ENCODE measurements around the gene CRIP3. TPM values are rescaled to one million over a fixed set of nuclear protein-coding genes. Genes with fewer than 3 reads are reported as not detected.

The CRIP3 gene
- total and polyA plus RNA-seq, 10 donors: 6.4 to 36.5 (median 8.6) TPM

- no peak for DNase-seq
Measured at GRCh38 chr6:43311666-43312065, 3.0 kb upstream of the CRIP3 start.

GRCh38 chr6:43310624-43311023, 2.0 kb upstream of the CRIP3 start:
- Histone ChIP-seq H3K9me3 (no peaks in the 10 kb centered on the region), H3K27me3 (replicated peaks in 1 of 7) (peaks cover 0 to 23% (median 0%) of the 10 kb centered on the region in 7 donors), H3K27ac (peak overlapping the region in 4 of 8 donors; percentile 16 to 79 (median 54)), H3K36me3 (no peaks in the 10 kb centered on the region), H3K4me1 (peaks cover 0 to 80% (median 31%) of the 10 kb centered on the region in 6 donors), H3K4me3 (no peak overlapping the region)
- DNase-seq: no peak
- intact Hi-C loops (cut with DNase I; ENCODE audit: low total_unique reads): no loop called here
- TF ChIP-seq POLR2AphosphoS5 (IDR thresholded peaks at IDR 0.05): no peak
- TF ChIP-seq CTCF (IDR thresholded peaks at IDR 0.05 in 8 of 11, conservative IDR thresholded peaks at IDR 0.05 in 3 of 11): no peak
- no peak for TF ChIP-seq POLR2A (IDR thresholded peaks at IDR 0.05)

More at GRCh38 chr6:43311666-43312065, 3.0 kb upstream of the CRIP3 start:
- H3K27ac ChIP-seq: peak overlapping the region in 5 of 8 donors; percentile 16 to 79 (median 77)
- no peaks in the 10 kb centered on the region for H3K36me3 ChIP-seq
- H3K4me3 ChIP-seq: no peak overlapping the region
- H3K9me3 ChIP-seq: no peaks in the 10 kb centered on the region
- 36 to 73% (median 54%) methylated on average over 3 of the region's 3 CpGs for WGBS, 5 donors
- intact Hi-C loops (cut with DNase I; ENCODE audit: low total_unique reads): no loop called here
- peaks cover 0 to 90% (median 37%) of the 10 kb centered on the region in 6 donors for H3K4me1 ChIP-seq
- TF ChIP-seq POLR2A (IDR thresholded peaks at IDR 0.05): no peak
- TF ChIP-seq CTCF (IDR thresholded peaks at IDR 0.05 in 8 of 11, conservative IDR thresholded peaks at IDR 0.05 in 3 of 11): no peak
- peaks cover 0 to 23% (median 0%) of the 10 kb centered on the region in 7 donors for H3K27me3 ChIP-seq (replicated peaks in 1 of 7)

- no peak for TF ChIP-seq POLR2A (IDR thresholded peaks at IDR 0.05)
- no peak for TF ChIP-seq CTCF (IDR thresholded peaks at IDR 0.05 in 8 of 11, conservative IDR thresholded peaks at IDR 0.05 in 3 of 11)
- no peak for TF ChIP-seq POLR2AphosphoS5 (IDR thresholded peaks at IDR 0.05)
- no peak overlapping the region for H3K4me3 ChIP-seq
- H3K27me3 ChIP-seq (replicated peaks in 1 of 7): peaks cover 0 to 23% (median 0%) of the 10 kb centered on the region in 7 donors
- WGBS, 5 donors: 97 to 100% (median 97%) methylated on average over 2 of the region's 2 CpGs
- H3K4me1 ChIP-seq: peaks cover 0 to 75% (median 31%) of the 10 kb centered on the region in 6 donors
- no peak for DNase-seq
- H3K36me3 ChIP-seq: no peaks in the 10 kb centered on the region
- intact Hi-C loops (cut with DNase I; ENCODE audit: low total_unique reads): no loop called here
- no peaks in the 10 kb centered on the region for H3K9me3 ChIP-seq
- H3K27ac ChIP-seq: peak overlapping the region in 3 of 8 donors; percentile 32 to 79 (median 77)
Measured at GRCh38 chr6:43310134-43310533, 1.5 kb upstream of the CRIP3 start.

- Histone ChIP-seq H3K36me3 (no peaks in the 10 kb centered on the region), H3K27ac (peak overlapping the region in 2 of 8 donors; percentile 40), H3K4me1 (peaks cover 0 to 66% (median 31%) of the 10 kb centered on the region in 6 donors), H3K27me3 (replicated peaks in 1 of 7) (peaks cover 0 to 23% (median 0%) of the 10 kb centered on the region in 7 donors), H3K9me3 (no peaks in the 10 kb centered on the region), H3K4me3 (peak overlapping the region; percentile 12 to 68 (median 30))
- 35 to 42% (median 41%) methylated on average over 9 of the region's 9 CpGs for whole genome bisulfite sequencing, 5 donors
- DNase-seq: no peak
- no peak for TF ChIP-seq CTCF (IDR thresholded peaks at IDR 0.05 in 8 of 11, conservative IDR thresholded peaks at IDR 0.05 in 3 of 11)
- TF ChIP-seq POLR2A (IDR thresholded peaks at IDR 0.05): no peak
- no peak for TF ChIP-seq POLR2AphosphoS5 (IDR thresholded peaks at IDR 0.05)
- intact Hi-C loops (cut with DNase I; ENCODE audit: low total_unique reads): no loop called here
Measured at GRCh38 chr6:43308990-43309477, 408 bp upstream of the CRIP3 start.
